ENCODE measurements around the gene DPP9.

DNA sequence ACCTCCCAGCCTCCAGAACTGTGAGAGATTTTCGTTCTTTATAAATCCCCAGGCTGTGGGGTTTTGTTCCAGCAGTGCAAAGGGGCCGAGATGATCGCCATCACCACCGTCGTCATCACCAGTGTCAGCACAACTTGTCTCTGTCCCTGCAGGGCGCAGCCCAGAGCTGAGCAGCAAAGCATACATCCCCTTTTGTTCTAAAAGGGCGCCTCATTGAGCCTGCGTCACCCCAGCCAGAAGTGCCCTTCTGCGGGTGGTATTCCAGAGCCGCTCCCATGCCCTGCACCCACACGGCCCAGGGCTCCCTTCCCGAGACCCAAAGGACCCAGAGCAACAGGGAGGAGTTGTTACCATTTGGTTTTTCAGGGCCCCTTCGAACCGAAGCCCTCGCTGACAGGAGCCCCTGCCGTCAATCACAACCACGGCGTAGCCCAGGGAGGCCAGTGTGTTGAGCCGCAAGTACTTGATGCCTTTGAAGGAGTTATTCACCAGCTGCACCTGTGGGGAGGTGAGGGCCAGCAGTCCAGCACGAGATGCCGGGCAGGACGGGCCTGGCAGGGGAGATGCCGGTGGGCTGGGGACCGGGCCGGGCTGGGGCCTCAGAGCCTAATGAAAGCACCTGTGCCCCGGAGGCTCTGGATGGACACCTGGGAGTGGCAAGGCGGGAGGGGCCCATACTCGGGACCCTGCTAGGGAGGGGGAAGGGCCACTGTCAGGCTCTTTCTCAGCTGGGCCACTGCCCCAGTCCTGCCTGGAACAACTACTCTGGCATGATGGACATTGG is 39.1 kb downstream of the DPP9 start:
- TF ChIP-seq, protein P1, sequence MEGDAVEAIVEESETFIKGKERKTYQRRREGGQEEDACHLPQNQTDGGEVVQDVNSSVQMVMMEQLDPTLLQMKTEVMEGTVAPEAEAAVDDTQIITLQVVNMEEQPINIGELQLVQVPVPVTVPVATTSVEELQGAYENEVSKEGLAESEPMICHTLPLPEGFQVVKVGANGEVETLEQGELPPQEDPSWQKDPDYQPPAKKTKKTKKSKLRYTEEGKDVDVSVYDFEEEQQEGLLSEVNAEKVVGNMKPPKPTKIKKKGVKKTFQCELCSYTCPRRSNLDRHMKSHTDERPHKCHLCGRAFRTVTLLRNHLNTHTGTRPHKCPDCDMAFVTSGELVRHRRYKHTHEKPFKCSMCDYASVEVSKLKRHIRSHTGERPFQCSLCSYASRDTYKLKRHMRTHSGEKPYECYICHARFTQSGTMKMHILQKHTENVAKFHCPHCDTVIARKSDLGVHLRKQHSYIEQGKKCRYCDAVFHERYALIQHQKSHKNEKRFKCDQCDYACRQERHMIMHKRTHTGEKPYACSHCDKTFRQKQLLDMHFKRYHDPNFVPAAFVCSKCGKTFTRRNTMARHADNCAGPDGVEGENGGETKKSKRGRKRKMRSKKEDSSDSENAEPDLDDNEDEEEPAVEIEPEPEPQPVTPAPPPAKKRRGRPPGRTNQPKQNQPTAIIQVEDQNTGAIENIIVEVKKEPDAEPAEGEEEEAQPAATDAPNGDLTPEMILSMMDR (conservative IDR thresholded peaks at IDR 0.05) = no peak
- no peak for TF ChIP-seq ZFX (IDR thresholded peaks at IDR 0.05)
